ENCODE results near the gene L3MBTL1. TPM values are rescaled to one million over a fixed set of nuclear protein-coding genes. Genes with fewer than 3 reads are reported as not detected.

The L3MBTL1 gene
- total RNA-seq, 1 experiment from 2014 or later: 24.9 TPM

- DNase-seq (ENCODE audit: low read depth, low spot score) (no peak), ATAC-seq (0 out of 2 replicates have a peak, but pooled peaks have one; percentile 34)
- H3K27me3 ChIP-seq (ENCODE audit: control insufficient read depth, insufficient read depth, low read length): no peaks in the 10 kb centered on the region
- no peaks in the 10 kb centered on the region for H3K9me3 ChIP-seq (ENCODE audit: control insufficient read depth, insufficient read depth, low read depth, low read length)
- H3K27ac ChIP-seq (ENCODE audit: low read length): no peak overlapping the region
- no peaks in the 10 kb centered on the region for H3K36me3 ChIP-seq (ENCODE audit: control insufficient read depth, insufficient read depth, low read length)
- no TSS peak for BruUV-seq (replicated peaks)
- no peak overlapping the region for H3K4me3 ChIP-seq (ENCODE audit: low read depth in 2 of 2, low read length in 2 of 2)
- ChIA-PET POLR2A (interaction anchor here (0.6 kb wide), 1 partner anchor 32 kb away, joined by 3 read pairs; no protein-coding TSS in a partner anchor), CTCF (interaction anchor here (0.6 kb wide), 1 partner anchor 23 kb away, joined by 5 read pairs; no protein-coding TSS in a partner anchor)
- in situ Hi-C loops (cut with HindIII; ENCODE audit: low pct_unique_long_range_greater_than_20kb, low sequenced_read_pairs): no loop called here
- intact Hi-C loops (cut with micrococcal nuclease; ENCODE audit: unreplicated experiment): no loop called here
- H3K4me1 ChIP-seq (ENCODE audit: control insufficient read depth, insufficient read depth, low read length): no peaks in the 10 kb centered on the region
- TF ChIP-seq CTCF (IDR thresholded peaks at IDR 0.05): no peak
- TF ChIP-seq REST (IDR thresholded peaks at IDR 0.05; ENCODE audit: insufficient read depth in 1 of 2, low read depth in 2 of 2, low read length in 1 of 2): no peak
- TF ChIP-seq POLR2AphosphoS5 (IDR thresholded peaks at IDR 0.05; ENCODE audit: low read depth, low read length): no peak
- TF ChIP-seq TCF7L2 (IDR thresholded peaks at IDR 0.05; ENCODE audit: low read depth, low read length): no peak
- no peak for TF ChIP-seq SIN3A (IDR thresholded peaks at IDR 0.05; ENCODE audit: borderline replicate concordance, insufficient read depth, low read depth, low read length)
Observed at GRCh38 chr20:43477193-43477592, 30.3 kb upstream of the L3MBTL1 start.

GRCh38 chr20:43477619-43478018, 29.9 kb upstream of the L3MBTL1 start:
- Histone ChIP-seq H3K4me1 (ENCODE audit: control insufficient read depth, insufficient read depth, low read length) (no peaks in the 10 kb centered on the region), H3K4me3 (ENCODE audit: low read depth in 2 of 2, low read length in 2 of 2) (no peak overlapping the region), H3K9me3 (ENCODE audit: control insufficient read depth, insufficient read depth, low read depth, low read length) (no peaks in the 10 kb centered on the region), H3K36me3 (ENCODE audit: control insufficient read depth, insufficient read depth, low read length) (no peaks in the 10 kb centered on the region), H3K27me3 (ENCODE audit: control insufficient read depth, insufficient read depth, low read length) (no peaks in the 10 kb centered on the region), H3K27ac (ENCODE audit: low read length) (no peak overlapping the region)
- intact Hi-C loops (cut with micrococcal nuclease; ENCODE audit: unreplicated experiment): no loop called here
- ATAC-seq: no peak
- ChIA-PET POLR2A (no interaction called here), CTCF (interaction anchor here (0.7 kb wide), 1 partner anchor 31 kb away, joined by 4 read pairs; no protein-coding TSS in a partner anchor)
- in situ Hi-C loops (cut with HindIII; ENCODE audit: low pct_unique_long_range_greater_than_20kb, low sequenced_read_pairs): no loop called here
- DNase-seq (ENCODE audit: low read depth, low spot score): no peak
- no peak for TF ChIP-seq POLR2AphosphoS5 (IDR thresholded peaks at IDR 0.05; ENCODE audit: low read depth, low read length)
- no TSS peak for BruUV-seq (replicated peaks)

GRCh38 chr20:43490038-43490437, 17.5 kb upstream of the L3MBTL1 start:
- Histone ChIP-seq H3K4me1 (ENCODE audit: control insufficient read depth, insufficient read depth, low read length) (no peaks in the 10 kb centered on the region), H3K9me3 (ENCODE audit: control insufficient read depth, insufficient read depth, low read depth, low read length) (no peaks in the 10 kb centered on the region), H3K27ac (ENCODE audit: low read length) (no peak overlapping the region), H3K27me3 (ENCODE audit: control insufficient read depth, insufficient read depth, low read length) (no peaks in the 10 kb centered on the region), H3K36me3 (ENCODE audit: control insufficient read depth, insufficient read depth, low read length) (no peaks in the 10 kb centered on the region), H3K4me3 (ENCODE audit: low read depth in 2 of 2, low read length in 2 of 2) (no peak overlapping the region)
- POLR2A ChIA-PET: interaction anchor here (0.6 kb wide), 2 partner anchors 85 to 183 kb away, joined by 4 to 12 read pairs; no protein-coding TSS in a partner anchor
- TF ChIP-seq SIN3A (IDR thresholded peaks at IDR 0.05; ENCODE audit: borderline replicate concordance, insufficient read depth, low read depth, low read length): no peak
- TF ChIP-seq CTCF (IDR thresholded peaks at IDR 0.05): no peak
- no peak for TF ChIP-seq TCF7L2 (IDR thresholded peaks at IDR 0.05; ENCODE audit: low read depth, low read length)
- TF ChIP-seq REST (IDR thresholded peaks at IDR 0.05; ENCODE audit: insufficient read depth in 1 of 2, low read depth in 2 of 2, low read length in 1 of 2): no peak
- no peak for TF ChIP-seq POLR2AphosphoS5 (IDR thresholded peaks at IDR 0.05; ENCODE audit: low read depth, low read length)
- intact Hi-C loops (cut with micrococcal nuclease; ENCODE audit: unreplicated experiment): no loop called here
- DNase-seq (ENCODE audit: low read depth, low spot score) (no peak), ATAC-seq (no peak)
- BruUV-seq (replicated peaks): no TSS peak
- in situ Hi-C loops (cut with HindIII; ENCODE audit: low pct_unique_long_range_greater_than_20kb, low sequenced_read_pairs): no loop called here
- CTCF ChIA-PET: no interaction called here

Measured in Panc1 (cell line).